ENCODE measurements around the gene FZR1. TPM values are rescaled to one million over a fixed set of nuclear protein-coding genes. Genes with fewer than 3 reads are reported as not detected.

FZR1 gene
- total RNA-seq, 4 donors from 2014 or later, result 45.1 to 51.1 (median 47.9) TPM

DNA sequence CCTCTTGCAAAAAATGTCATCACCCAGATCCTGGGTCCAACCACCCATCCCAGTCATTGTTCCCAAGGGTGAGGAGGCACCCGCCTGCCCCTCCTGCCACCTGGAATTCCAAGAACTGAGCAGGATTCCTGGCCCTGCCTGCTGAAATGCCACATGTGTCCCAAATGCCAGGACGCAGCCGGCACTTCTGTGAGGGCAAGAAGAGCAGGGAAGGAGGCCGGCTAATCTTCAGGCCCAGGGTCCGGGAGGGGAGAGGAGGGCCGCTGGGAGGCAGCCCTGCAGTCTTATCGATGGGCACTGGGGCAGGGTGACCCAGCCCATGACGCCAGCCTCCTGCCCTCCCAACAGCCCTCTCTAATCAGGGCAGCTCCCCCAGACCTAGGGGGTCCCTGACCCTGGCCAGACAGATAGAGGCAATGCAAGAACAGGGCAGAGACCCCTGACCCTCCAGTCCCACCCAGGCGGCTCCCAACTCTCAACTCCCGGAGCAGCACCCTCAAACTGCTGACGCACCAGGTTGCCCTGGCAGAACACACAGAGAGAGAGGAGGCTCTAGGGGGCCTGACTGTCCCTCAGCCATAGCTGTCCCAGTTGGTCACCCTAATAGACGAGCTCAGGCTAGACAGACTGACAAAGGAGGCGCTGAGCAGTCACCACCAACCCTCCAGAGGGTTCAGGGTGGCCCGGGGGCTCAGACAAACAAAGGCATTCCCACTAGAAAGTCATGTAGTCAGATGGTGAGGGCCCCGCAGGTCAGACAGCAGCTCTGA lies 49.7 kb downstream of the FZR1 start:
- Histone ChIP-seq H3K4me3 (peak overlapping the region; percentile 92), H3K27me3 (no peaks in the 10 kb centered on the region), H3K4me1 (peaks cover 40% of the 10 kb centered on the region), H3K9me3 (no peaks in the 10 kb centered on the region), H3K36me3 (no peaks in the 10 kb centered on the region), H3K27ac (no peak overlapping the region)
- WGBS, result 77% methylated on average over 8 of the region's 15 CpGs
- no peak for TF ChIP-seq POLR2AphosphoS5 (IDR thresholded peaks at IDR 0.05)
- no peak for TF ChIP-seq POLR2A (IDR thresholded peaks at IDR 0.05)
- TF ChIP-seq, protein P1, sequence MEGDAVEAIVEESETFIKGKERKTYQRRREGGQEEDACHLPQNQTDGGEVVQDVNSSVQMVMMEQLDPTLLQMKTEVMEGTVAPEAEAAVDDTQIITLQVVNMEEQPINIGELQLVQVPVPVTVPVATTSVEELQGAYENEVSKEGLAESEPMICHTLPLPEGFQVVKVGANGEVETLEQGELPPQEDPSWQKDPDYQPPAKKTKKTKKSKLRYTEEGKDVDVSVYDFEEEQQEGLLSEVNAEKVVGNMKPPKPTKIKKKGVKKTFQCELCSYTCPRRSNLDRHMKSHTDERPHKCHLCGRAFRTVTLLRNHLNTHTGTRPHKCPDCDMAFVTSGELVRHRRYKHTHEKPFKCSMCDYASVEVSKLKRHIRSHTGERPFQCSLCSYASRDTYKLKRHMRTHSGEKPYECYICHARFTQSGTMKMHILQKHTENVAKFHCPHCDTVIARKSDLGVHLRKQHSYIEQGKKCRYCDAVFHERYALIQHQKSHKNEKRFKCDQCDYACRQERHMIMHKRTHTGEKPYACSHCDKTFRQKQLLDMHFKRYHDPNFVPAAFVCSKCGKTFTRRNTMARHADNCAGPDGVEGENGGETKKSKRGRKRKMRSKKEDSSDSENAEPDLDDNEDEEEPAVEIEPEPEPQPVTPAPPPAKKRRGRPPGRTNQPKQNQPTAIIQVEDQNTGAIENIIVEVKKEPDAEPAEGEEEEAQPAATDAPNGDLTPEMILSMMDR (IDR thresholded peaks at IDR 0.05), result no peak
- no peak for DNase-seq (ENCODE audit: low spot score in 2 of 2)

DNA sequence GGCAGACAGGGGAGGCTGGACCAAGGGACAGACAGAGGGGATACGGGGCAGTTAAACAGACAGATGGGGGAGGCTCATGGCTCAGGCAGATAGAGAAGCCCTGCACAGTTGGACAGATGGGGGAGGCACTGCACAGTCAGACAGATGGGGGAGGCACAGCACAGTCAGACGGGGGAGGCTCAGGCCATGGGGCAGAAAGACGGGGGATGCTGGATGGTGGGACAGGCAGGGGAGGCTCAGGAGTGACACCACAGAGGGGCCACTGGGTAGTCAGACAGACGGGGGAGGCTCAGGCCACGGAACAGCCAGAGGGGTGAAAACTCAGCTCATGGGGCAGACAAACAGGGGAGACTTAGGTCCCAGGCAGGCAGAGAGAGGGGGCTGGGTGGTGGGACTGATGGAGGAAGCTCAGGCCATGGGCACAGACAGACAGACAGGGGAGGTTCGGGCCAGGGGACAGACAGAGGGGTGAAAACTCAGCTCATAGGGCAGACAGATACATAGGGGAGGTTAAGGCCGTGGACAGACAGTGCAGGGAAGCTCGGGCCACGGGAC lies 50.4 kb downstream of the FZR1 start:
- H3K9me3 ChIP-seq, result no peaks in the 10 kb centered on the region
- peaks cover 40% of the 10 kb centered on the region for H3K4me1 ChIP-seq
- H3K4me3 ChIP-seq, result peak overlapping the region; percentile 92
- no peaks in the 10 kb centered on the region for H3K27me3 ChIP-seq
- WGBS, result 29% methylated on average over 9 of the region's 9 CpGs
- no peak overlapping the region for H3K27ac ChIP-seq
- DNase-seq (ENCODE audit: low spot score in 2 of 2), result no peak
- no peaks in the 10 kb centered on the region for H3K36me3 ChIP-seq
- TF ChIP-seq, protein P1 (IDR thresholded peaks at IDR 0.05), result no peak
- TF ChIP-seq EP300 (IDR thresholded peaks at IDR 0.05) (no peak), POLR2A (IDR thresholded peaks at IDR 0.05) (no peak), POLR2AphosphoS5 (IDR thresholded peaks at IDR 0.05) (no peak)

DNA sequence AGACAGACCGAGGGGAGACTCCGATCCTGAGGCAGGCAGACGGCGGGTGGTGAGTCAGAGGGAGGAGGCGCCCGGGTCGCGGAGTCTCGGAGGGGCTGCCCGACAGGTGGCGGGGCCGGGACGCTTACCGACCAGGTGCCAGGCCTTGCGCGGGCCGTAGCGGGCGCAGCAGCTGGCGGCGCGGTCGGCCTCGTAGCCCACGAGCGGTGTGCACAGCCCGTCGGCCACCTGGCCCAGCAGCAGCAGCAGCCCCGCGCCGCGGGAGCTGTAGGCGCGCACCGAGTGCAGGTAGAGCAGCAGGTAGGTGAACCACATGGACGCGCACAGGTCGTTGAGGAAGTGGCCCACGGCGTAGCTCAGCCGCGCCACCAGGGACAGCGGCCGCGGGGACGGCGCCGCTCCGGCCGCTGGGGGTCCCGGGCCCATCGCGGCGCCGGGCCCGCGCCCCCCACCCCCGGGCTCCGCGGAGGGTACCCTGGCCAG lies 50.9 kb downstream of the FZR1 start:
- Histone ChIP-seq H3K9me3 (no peaks in the 10 kb centered on the region), H3K4me1 (peaks cover 40% of the 10 kb centered on the region), H3K27ac (peak overlapping the region; percentile 88), H3K4me3 (peak overlapping the region; percentile 92), H3K27me3 (no peaks in the 10 kb centered on the region), H3K36me3 (no peaks in the 10 kb centered on the region)
- TF ChIP-seq POLR2A (IDR thresholded peaks at IDR 0.05) (no peak), EP300 (IDR thresholded peaks at IDR 0.05) (no peak), POLR2AphosphoS5 (IDR thresholded peaks at IDR 0.05) (no peak)
- TF ChIP-seq, protein P1 (IDR thresholded peaks at IDR 0.05), result no peak
- no peak for DNase-seq (ENCODE audit: low spot score in 2 of 2)
- 0% methylated on average over 4 of the region's 60 CpGs for WGBS

DNA sequence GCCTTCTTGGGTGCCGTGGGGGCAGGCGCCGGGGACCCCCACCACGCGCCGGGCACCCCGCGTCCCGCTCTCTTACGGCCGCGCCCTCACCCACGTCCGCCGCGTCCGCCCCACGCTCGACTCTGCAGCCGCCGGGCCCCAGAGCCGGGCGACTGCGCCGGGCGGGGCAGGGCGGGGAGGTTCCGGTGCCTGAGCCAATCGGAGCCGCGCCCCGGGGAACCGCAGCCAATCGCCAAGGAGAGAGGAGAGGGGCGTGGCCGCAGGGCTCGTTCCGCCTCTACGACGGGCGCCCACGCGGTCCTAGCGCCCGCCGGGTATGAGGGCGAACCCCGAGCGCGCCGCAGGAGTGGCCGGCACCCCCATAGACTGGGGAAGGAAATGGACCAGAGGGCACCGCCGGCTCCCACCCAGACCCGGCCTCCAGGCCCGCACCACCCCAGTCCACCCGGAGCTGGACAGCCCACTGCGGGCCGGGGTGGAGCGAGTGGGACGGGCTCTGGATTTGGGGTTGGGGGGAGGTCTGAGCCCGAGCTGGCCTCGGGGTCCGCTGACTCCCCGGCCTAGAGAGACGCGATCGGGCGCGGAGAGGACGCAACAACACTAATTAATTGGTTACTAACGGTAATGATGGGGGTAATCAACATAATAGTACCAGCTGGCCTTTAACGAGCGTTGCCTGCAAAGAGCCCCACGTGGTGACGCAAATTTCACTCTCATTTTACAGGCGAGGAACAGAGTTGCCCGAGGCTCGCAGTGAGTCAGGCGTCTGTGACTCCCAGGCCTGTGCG lies 51.5 kb downstream of the FZR1 start, which contains the start of gene MFSD12:
TSS of gene MFSD12 (minus strand) at position 126 of the 788 bp plus-strand sequence. CDS start 183 bp downstream, outside the sequence.
- under 1% methylated on average over 14 of the region's 81 CpGs for WGBS
- TF ChIP-seq EP300 (IDR thresholded peaks at IDR 0.05) (no peak), POLR2AphosphoS5 (IDR thresholded peaks at IDR 0.05) (peak in 1 of 3 donors; percentile 10), POLR2A (IDR thresholded peaks at IDR 0.05) (peak in 1 of 2 donors; percentile 65)
- TF ChIP-seq, protein P1 (IDR thresholded peaks at IDR 0.05), result no peak
- peak within 1 kb of the TSS; percentile 92 for H3K4me3 ChIP-seq
- H3K4me1 ChIP-seq, result peaks cover 40% of the 10 kb centered on the region
- no peaks in the 10 kb centered on the region for H3K36me3 ChIP-seq
- peak; percentile 95 to 98 for DNase-seq (ENCODE audit: low spot score in 2 of 2)
- peak within 1 kb of the TSS; percentile 88 for H3K27ac ChIP-seq
- H3K9me3 ChIP-seq, result no peaks in the 10 kb centered on the region
- no peaks in the 10 kb centered on the region for H3K27me3 ChIP-seq

Measured in suprapubic skin (tissue), 4 donors.